ENCODE data around the gene TSHZ2.

The TSHZ2 gene

GRCh38 chr20:53013183-53013582 is 41.0 kb downstream of the TSHZ2 start:
- Histone ChIP-seq H3F3A (ENCODE audit: insufficient read depth, low read length) (no peaks in the 10 kb centered on the region), H3K27me3 (ENCODE audit: insufficient read depth, low read length) (no peaks in the 10 kb centered on the region), H3K4me2 (ENCODE audit: low read length) (no peak overlapping the region), H3K9me3 (ENCODE audit: low read length) (no peaks in the 10 kb centered on the region), H3K9ac (ENCODE audit: low read length) (no peak overlapping the region), H2AFZ (ENCODE audit: low read length) (no peak overlapping the region), H4K20me1 (ENCODE audit: insufficient read depth, low read length) (no peaks in the 10 kb centered on the region), H3K27ac (ENCODE audit: low read depth, low read length, poor library complexity, severe bottlenecking) (no peak overlapping the region), H3K9me2 (ENCODE audit: low read depth, low read length) (no peaks in the 10 kb centered on the region), H3K36me3 (ENCODE audit: insufficient read depth, low read length) (no peaks in the 10 kb centered on the region), H3K4me3 (ENCODE audit: low read depth, low read length, poor library complexity, severe bottlenecking) (no peak overlapping the region), H3K4me1 (ENCODE audit: insufficient read depth, low read length, severe bottlenecking) (peaks cover 17% of the 10 kb centered on the region), H3K79me2 (ENCODE audit: insufficient read depth, low read length) (no peaks in the 10 kb centered on the region)
- no peak for TF ChIP-seq EZH2 (IDR thresholded peaks at IDR 0.05; ENCODE audit: borderline replicate concordance, low read length)
- TF ChIP-seq, protein P1, sequence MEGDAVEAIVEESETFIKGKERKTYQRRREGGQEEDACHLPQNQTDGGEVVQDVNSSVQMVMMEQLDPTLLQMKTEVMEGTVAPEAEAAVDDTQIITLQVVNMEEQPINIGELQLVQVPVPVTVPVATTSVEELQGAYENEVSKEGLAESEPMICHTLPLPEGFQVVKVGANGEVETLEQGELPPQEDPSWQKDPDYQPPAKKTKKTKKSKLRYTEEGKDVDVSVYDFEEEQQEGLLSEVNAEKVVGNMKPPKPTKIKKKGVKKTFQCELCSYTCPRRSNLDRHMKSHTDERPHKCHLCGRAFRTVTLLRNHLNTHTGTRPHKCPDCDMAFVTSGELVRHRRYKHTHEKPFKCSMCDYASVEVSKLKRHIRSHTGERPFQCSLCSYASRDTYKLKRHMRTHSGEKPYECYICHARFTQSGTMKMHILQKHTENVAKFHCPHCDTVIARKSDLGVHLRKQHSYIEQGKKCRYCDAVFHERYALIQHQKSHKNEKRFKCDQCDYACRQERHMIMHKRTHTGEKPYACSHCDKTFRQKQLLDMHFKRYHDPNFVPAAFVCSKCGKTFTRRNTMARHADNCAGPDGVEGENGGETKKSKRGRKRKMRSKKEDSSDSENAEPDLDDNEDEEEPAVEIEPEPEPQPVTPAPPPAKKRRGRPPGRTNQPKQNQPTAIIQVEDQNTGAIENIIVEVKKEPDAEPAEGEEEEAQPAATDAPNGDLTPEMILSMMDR (IDR thresholded peaks at IDR 0.05; ENCODE audit: low read length) = no peak

DNA sequence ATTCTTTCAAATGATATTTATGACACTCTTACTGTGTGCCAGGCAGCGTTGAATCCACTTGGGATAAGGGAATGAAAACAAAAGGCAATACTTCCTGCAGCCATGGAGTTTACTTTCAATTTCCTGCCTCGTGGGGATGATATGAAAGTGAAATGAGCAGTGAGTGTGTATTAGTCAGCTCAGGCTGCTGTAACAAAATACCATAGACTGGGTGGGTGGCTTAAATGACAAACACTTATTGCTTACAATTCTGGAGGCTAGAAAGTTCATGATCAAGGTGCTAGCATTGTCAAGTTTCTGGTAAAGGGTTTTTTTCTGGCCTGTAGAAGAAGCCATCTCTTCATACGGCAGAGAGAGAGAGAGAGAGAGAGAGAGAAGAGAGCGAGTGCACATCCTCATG is 41.7 kb downstream of the TSHZ2 start:
- H3K9ac ChIP-seq (ENCODE audit: low read length) = no peak overlapping the region

GRCh38 chr20:53016071-53016470 is 43.9 kb downstream of the TSHZ2 start:
- no peak overlapping the region for H3K27ac ChIP-seq (ENCODE audit: low read depth, low read length, poor library complexity, severe bottlenecking)
- 0 out of 2 replicates have a peak, but pooled peaks cover 2% of the 10 kb centered on the region for H3K9me3 ChIP-seq (ENCODE audit: low read length)
- no peaks in the 10 kb centered on the region for H3F3A ChIP-seq (ENCODE audit: insufficient read depth, low read length)
- H3K79me2 ChIP-seq (ENCODE audit: insufficient read depth, low read length) = no peaks in the 10 kb centered on the region
- H3K27me3 ChIP-seq (ENCODE audit: insufficient read depth, low read length) = no peaks in the 10 kb centered on the region
- no peak overlapping the region for H3K4me3 ChIP-seq (ENCODE audit: low read depth, low read length, poor library complexity, severe bottlenecking)
- H3K4me2 ChIP-seq (ENCODE audit: low read length) = no peak overlapping the region
- H4K20me1 ChIP-seq (ENCODE audit: insufficient read depth, low read length) = no peaks in the 10 kb centered on the region
- no peaks in the 10 kb centered on the region for H3K36me3 ChIP-seq (ENCODE audit: insufficient read depth, low read length)
- H3K9ac ChIP-seq (ENCODE audit: low read length) = no peak overlapping the region
- no peak overlapping the region for H2AFZ ChIP-seq (ENCODE audit: low read length)
- no peaks in the 10 kb centered on the region for H3K9me2 ChIP-seq (ENCODE audit: low read depth, low read length)
- H3K4me1 ChIP-seq (ENCODE audit: insufficient read depth, low read length, severe bottlenecking) = peaks cover 17% of the 10 kb centered on the region
- no peak for TF ChIP-seq EZH2 (IDR thresholded peaks at IDR 0.05; ENCODE audit: borderline replicate concordance, low read length)
- TF ChIP-seq, protein P1 (IDR thresholded peaks at IDR 0.05; ENCODE audit: low read length) = no peak

More for the DNA sequence above, 41.7 kb downstream of the TSHZ2 start:
- TF ChIP-seq, protein P1 (IDR thresholded peaks at IDR 0.05; ENCODE audit: low read length) = no peak
- TF ChIP-seq EZH2 (IDR thresholded peaks at IDR 0.05; ENCODE audit: borderline replicate concordance, low read length) = no peak
- Histone ChIP-seq H3K9me3 (ENCODE audit: low read length) (no peaks in the 10 kb centered on the region), H3K27me3 (ENCODE audit: insufficient read depth, low read length) (no peaks in the 10 kb centered on the region), H3K27ac (ENCODE audit: low read depth, low read length, poor library complexity, severe bottlenecking) (no peak overlapping the region), H3K36me3 (ENCODE audit: insufficient read depth, low read length) (no peaks in the 10 kb centered on the region), H3K4me3 (ENCODE audit: low read depth, low read length, poor library complexity, severe bottlenecking) (no peak overlapping the region), H3K4me2 (ENCODE audit: low read length) (no peak overlapping the region), H3K4me1 (ENCODE audit: insufficient read depth, low read length, severe bottlenecking) (peaks cover 17% of the 10 kb centered on the region), H4K20me1 (ENCODE audit: insufficient read depth, low read length) (no peaks in the 10 kb centered on the region), H2AFZ (ENCODE audit: low read length) (no peak overlapping the region), H3K9me2 (ENCODE audit: low read depth, low read length) (no peaks in the 10 kb centered on the region), H3F3A (ENCODE audit: insufficient read depth, low read length) (no peaks in the 10 kb centered on the region), H3K79me2 (ENCODE audit: insufficient read depth, low read length) (no peaks in the 10 kb centered on the region)

All from OCI-LY1 (cell line).